Heart left ventricle (tissue), 16 donors: ENCODE data around the gene AASDH. TPM values are rescaled to one million over a fixed set of nuclear protein-coding genes. Genes with fewer than 3 reads are reported as not detected.
A peak's percentile ranks its signal among the peaks of the same experiment; 100 is the strongest.

Source experiments
- ATAC-seq, 4 donors: fragments of 200-7000 bp; cut with Tn5 transposase; one replicate each; pipeline ENCODE4 v1.9.1; 2020 to 2022; ENCODE audit warnings: moderate library complexity in 4 of 4, mild to moderate bottlenecking in 3 of 4, moderate number of reproducible peaks in 1 of 4
- DNase-seq, 5 donors: peaks; one replicate each; pipeline ENCODE4 v3.0.0-alpha.2; 2020
- H3K27ac ChIP-seq, 12 donors: fragments of 200-600 bp; sonication (generic) in 4 of 12; one replicate each; pipeline versions ENCODE4 v1.5.0 to v1.8.0; 2016 to 2022; ENCODE audit warnings: mild to moderate bottlenecking in 2 of 12
- H3K27me3 ChIP-seq, 9 donors: fragments of 200-600 bp; sonication (generic) in 2 of 9; one replicate each; pipeline versions ENCODE4 v1.5.1 to v1.8.0; 2016 to 2022; ENCODE audit warnings: mild to moderate bottlenecking in 3 of 9
- H3K36me3 ChIP-seq, 9 donors: fragments of 200-600 bp; sonication (generic) in 2 of 9; one replicate each; pipeline versions ENCODE4 v1.5.0 to v1.8.0; 2018 to 2022; ENCODE audit warnings: mild to moderate bottlenecking in 2 of 9
- H3K4me1 ChIP-seq, 12 donors: fragments of 200-600 bp; sonication (generic) in 4 of 12; one replicate each; pipeline versions ENCODE4 v1.5.0 to v1.8.0; 2016 to 2022; ENCODE audit warnings: mild to moderate bottlenecking in 3 of 12
- H3K4me3 ChIP-seq, 12 donors: fragments of 200-600 bp; sonication (generic) in 4 of 12; one replicate each; pipeline versions ENCODE4 v1.5.0 to v1.8.0; 2017 to 2022; ENCODE audit warnings: mild to moderate bottlenecking in 9 of 12, moderate library complexity in 4 of 12
- H3K9me3 ChIP-seq, 12 donors: fragments of 200-600 bp; sonication (generic) in 4 of 12; one replicate each; pipeline versions ENCODE4 v1.5.0 to v1.8.0; 2016 to 2022; ENCODE audit warnings: mild to moderate bottlenecking in 1 of 12
- POLR2A ChIP-seq, 2 donors: fragments of 450-650 bp; IDR thresholded peaks; one replicate each; pipeline ENCODE4 v1.6.1; 2017; ENCODE audit warnings: antibody characterized with exemption in 2 of 2, mild to moderate bottlenecking in 2 of 2, moderate library complexity in 2 of 2
- WGBS, 4 donors: extraction: QIAGEN DNeasy Blood & Tissue Kit in 2 of 4; methylation state at CpG; one replicate each; pipeline versions ENCODE4 v1.1.5 to v1.1.7; 2013 to 2018; 5-methylcytosine and 5-hydroxymethylcytosine counted together
- intact Hi-C, 10 donors: fragments of 100-400 bp; cut with DNase I; formaldehyde crosslinking; loops; one replicate each; pipeline versions ENCODE4 v1.11.1 to v1.14.2; 2022
- polyA plus RNA-seq, 2 donors: library from polyadenylated mRNA; stranded (reverse); fragments of 200-250 nt; gene quantifications; one replicate each; pipeline ENCODE4 v1.2.3, GENCODE V29; 2013
- total RNA-seq, 9 donors: library from RNA; depleted of rRNA in 2 of 9; stranded (reverse); fragments of >200 nt in 2 of 9; fragmentation: NEBNext Ultra II Directional in 3 of 9; extraction: Animal tissue kit (Norgen Biotek cat#: 25700) in 3 of 9; gene quantifications; one replicate each; pipeline versions ENCODE4 v1.1.0 to v1.2.4, GENCODE V29; 2016 to 2023
- TF ChIP-seq, protein P1 (sequence below), 12 donors: fragments of 200-600 bp; sonication (generic) in 4 of 12; IDR thresholded peaks; one replicate each; pipeline versions ENCODE4 v1.5.0 to v1.8.0; 2018 to 2022; ENCODE audit warnings: antibody characterized with exemption in 12 of 12, mild to moderate bottlenecking in 5 of 12
- donor health status: ischemic (EF 13 %, LVEDD 7.1; RV severe dilation, severe dysfunction).
- donor health status: healthy with polysubstance abuse.
- donor health status: DM: no; HTN: yes; CAD: no.
- donor health status: DM: no; HTN: no; CAD: no.
- donor health status: ischemic (EF 25% LVEDD 6.9; RV normal size, moderate dysfunction).
- donor health status: ischemic (EF 25% LVEDD 5.7; RV mildly dilated, moderate dysfunction).
- donor health status: healthy.
- donor health status: DM: yes; HTN: yes; CAD: no.
- donor health status: ischemic (EF 35%, LVEDD 5.7; RV mildly dilated, moderate dysfunction).
- donor health status: nonischemic (EF 11% LVEDD 7.7; RV severe dilation, severe dysfunction).
- donor health status: DM: yes; HTN: yes; CAD: no.
- donor health status: PGD.
- donor health status: ischemic (EF 29% LVEDD 5.4; RV normal size, mild dysfunction).
- donor health status: nonischemic (EF 23%, LVEDD 6.1; RV moderate dilation, normal function).

The AASDH gene
- total and polyA plus RNA-seq, 11 donors, result 2.4 to 11.7 (median 5.2) TPM

DNA sequence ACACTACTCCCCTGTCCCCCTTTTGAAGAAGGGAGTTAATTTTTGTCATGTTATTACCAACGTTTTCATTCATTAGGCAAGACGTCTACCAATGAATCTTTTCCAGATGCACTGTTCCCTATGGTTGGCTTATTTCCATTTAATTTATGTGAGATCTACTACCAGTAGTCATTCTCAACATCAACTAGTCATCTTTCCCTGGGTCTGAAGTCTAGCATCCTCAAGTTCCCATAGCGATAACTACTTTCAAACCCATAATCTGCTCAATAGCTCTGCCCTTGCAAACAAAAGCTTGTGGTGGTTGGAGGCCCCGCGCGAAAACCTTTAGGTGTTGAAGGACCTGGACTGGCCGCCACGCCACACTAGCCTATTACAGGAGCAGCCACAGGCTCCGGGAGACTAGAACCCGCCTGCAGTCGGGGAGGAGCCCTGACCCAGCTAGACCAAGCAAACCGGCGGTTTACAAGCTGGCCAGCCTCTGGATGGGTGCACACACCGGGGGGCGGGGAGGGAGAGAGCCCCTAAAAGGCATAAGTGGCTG, 47.4 kb upstream of the AASDH start:
- Histone ChIP-seq H3K4me1 (peaks cover 0 to 22% (median 14%) of the 10 kb centered on the region in 12 donors), H3K36me3 (no peaks in the 10 kb centered on the region), H3K4me3 (peak overlapping the region; percentile 55 to 85 (median 74)), H3K27ac (peak overlapping the region in 10 of 12 donors; percentile 85 to 99 (median 93)), H3K27me3 (no peaks in the 10 kb centered on the region), H3K9me3 (no peaks in the 10 kb centered on the region)
- TF ChIP-seq POLR2A (IDR thresholded peaks at IDR 0.05), result no peak
- TF ChIP-seq, protein P1, sequence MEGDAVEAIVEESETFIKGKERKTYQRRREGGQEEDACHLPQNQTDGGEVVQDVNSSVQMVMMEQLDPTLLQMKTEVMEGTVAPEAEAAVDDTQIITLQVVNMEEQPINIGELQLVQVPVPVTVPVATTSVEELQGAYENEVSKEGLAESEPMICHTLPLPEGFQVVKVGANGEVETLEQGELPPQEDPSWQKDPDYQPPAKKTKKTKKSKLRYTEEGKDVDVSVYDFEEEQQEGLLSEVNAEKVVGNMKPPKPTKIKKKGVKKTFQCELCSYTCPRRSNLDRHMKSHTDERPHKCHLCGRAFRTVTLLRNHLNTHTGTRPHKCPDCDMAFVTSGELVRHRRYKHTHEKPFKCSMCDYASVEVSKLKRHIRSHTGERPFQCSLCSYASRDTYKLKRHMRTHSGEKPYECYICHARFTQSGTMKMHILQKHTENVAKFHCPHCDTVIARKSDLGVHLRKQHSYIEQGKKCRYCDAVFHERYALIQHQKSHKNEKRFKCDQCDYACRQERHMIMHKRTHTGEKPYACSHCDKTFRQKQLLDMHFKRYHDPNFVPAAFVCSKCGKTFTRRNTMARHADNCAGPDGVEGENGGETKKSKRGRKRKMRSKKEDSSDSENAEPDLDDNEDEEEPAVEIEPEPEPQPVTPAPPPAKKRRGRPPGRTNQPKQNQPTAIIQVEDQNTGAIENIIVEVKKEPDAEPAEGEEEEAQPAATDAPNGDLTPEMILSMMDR (IDR thresholded peaks at IDR 0.05), result no peak
- ATAC-seq, result peak; percentile 4 to 14 (median 10)
- intact Hi-C loops, result loop anchor here in 4 of 10 donors (2.0 to 5.0 kb wide), 6 partner anchors 24 to 368 kb away; partner anchors contain the start of gene AASDH (in 2 of the 4)
- DNase-seq, result peak in 3 of 5 donors; percentile 31 to 62 (median 44)
- 4 to 6% (median 5%) methylated on average over 13 to 15 of the region's 15 CpGs for WGBS, 4 donors

DNA sequence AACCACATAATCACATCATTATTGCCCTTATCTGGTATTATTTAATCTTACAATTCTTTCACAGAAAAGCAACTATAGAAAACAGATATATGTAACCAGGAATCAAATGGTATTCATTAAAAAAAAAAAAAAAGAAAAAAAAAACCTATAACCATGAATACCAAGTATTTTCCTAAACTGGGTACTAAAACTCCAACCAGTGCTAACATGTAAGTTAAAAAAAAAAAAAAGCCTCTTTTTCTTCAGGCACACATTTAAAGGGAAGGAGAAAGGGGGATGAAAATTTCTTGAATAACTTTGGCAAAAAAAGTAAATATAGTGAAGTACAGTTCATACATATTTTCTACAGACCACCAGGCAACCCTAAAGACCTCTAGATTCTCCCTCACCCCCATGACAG, 46.0 kb upstream of the AASDH start:
- H3K4me1 ChIP-seq, result peaks cover 0 to 22% (median 14%) of the 10 kb centered on the region in 12 donors
- DNase-seq (no peak), ATAC-seq (no peak)
- no peak overlapping the region for H3K27ac ChIP-seq
- H3K36me3 ChIP-seq, result no peaks in the 10 kb centered on the region
- intact Hi-C loops, result loop anchor here in 2 of 10 donors (5.0 kb wide), 2 partner anchors 104 to 369 kb away; no protein-coding TSS in a partner anchor
- H3K27me3 ChIP-seq, result no peaks in the 10 kb centered on the region
- TF ChIP-seq, protein P1 (IDR thresholded peaks at IDR 0.05), result no peak
- no peak for TF ChIP-seq POLR2A (IDR thresholded peaks at IDR 0.05)
- no peaks in the 10 kb centered on the region for H3K9me3 ChIP-seq
- H3K4me3 ChIP-seq, result no peak overlapping the region

DNA sequence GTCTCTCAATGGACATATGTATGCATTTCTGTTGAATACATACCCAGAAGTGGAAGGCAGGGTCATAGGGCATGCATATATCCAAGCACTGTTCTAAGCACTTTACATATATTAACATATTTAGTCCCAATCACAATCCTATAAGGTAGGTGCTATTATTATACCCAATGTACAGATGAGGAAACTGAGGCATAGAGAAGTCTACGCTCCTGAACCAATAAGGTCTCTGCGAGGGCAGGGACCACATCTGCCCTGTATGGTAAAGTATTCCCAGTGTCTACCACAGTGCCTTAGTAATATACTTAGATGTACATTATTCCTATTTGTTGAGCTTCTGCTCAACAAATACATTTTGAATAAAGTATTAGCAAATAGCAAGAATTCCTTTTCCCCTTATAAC, 42.9 kb upstream of the AASDH start:
- TF ChIP-seq, protein P1 (IDR thresholded peaks at IDR 0.05), result no peak
- TF ChIP-seq POLR2A (IDR thresholded peaks at IDR 0.05), result no peak
- ATAC-seq (no peak), DNase-seq (no peak)
- Histone ChIP-seq H3K9me3 (no peaks in the 10 kb centered on the region), H3K36me3 (no peaks in the 10 kb centered on the region), H3K27me3 (no peaks in the 10 kb centered on the region), H3K4me1 (peaks cover 0 to 12% (median 8%) of the 10 kb centered on the region in 12 donors), H3K4me3 (no peak overlapping the region), H3K27ac (no peak overlapping the region)
- WGBS, 4 donors, result 95 to 100% (median 99%) methylated on average over 2 of the region's 2 CpGs
- intact Hi-C loops, result loop anchor here in 2 of 10 donors (5.0 kb wide), 2 partner anchors 107 to 372 kb away; no protein-coding TSS in a partner anchor

DNA sequence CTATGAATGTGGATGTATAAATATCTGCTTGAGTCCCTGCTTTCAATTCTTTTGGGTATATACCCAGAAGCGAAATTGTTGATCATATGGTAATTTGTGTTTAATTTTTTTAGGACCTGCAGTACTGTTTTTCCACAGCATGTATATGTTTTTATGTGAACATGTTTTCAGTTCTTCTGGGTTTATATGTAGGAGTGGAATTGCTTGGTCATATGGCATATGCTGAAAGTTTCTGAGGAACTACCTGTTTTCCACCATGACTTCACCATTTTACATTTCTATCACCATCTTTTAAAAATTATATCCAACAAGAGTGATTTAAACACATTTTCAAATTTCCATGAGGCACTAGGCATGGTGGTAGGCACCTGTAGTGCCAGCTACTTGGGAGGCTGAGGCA, 39.9 kb upstream of the AASDH start:
- Histone ChIP-seq H3K4me3 (no peak overlapping the region), H3K36me3 (no peaks in the 10 kb centered on the region), H3K27me3 (no peaks in the 10 kb centered on the region), H3K27ac (no peak overlapping the region), H3K4me1 (peaks cover 0 to 3% (median 0%) of the 10 kb centered on the region in 12 donors), H3K9me3 (no peaks in the 10 kb centered on the region)
- no peak for DNase-seq
- 97 to 98% (median 98%) methylated on average over 1 of the region's 1 CpG for WGBS, 4 donors
- intact Hi-C loops, result loop anchor here in 9 of 10 donors (5.0 to 10.0 kb wide), 7 partner anchors 40 to 418 kb away; partner anchors contain the start of gene SRP72 (in 1 of the 9)
- no peak for ATAC-seq
- TF ChIP-seq, protein P1 (IDR thresholded peaks at IDR 0.05), result no peak
- no peak for TF ChIP-seq POLR2A (IDR thresholded peaks at IDR 0.05)
